Epithelial cell of umbilical artery (primary cell): ENCODE data around the gene CNTNAP3B. TPM values are rescaled to one million over a fixed set of nuclear protein-coding genes. Genes with fewer than 3 reads are reported as not detected.

ENCODE experiments used
- total RNA-seq: library from RNA; depleted of rRNA; stranded (reverse); fragments of >200 nt; gene quantifications from 2 replicates; pipeline ENCODE4 v1.2.3, GENCODE V29; 2014

The CNTNAP3B gene
- total RNA-seq = 29.2 and 37.0 TPM in 2 replicates

DNA sequence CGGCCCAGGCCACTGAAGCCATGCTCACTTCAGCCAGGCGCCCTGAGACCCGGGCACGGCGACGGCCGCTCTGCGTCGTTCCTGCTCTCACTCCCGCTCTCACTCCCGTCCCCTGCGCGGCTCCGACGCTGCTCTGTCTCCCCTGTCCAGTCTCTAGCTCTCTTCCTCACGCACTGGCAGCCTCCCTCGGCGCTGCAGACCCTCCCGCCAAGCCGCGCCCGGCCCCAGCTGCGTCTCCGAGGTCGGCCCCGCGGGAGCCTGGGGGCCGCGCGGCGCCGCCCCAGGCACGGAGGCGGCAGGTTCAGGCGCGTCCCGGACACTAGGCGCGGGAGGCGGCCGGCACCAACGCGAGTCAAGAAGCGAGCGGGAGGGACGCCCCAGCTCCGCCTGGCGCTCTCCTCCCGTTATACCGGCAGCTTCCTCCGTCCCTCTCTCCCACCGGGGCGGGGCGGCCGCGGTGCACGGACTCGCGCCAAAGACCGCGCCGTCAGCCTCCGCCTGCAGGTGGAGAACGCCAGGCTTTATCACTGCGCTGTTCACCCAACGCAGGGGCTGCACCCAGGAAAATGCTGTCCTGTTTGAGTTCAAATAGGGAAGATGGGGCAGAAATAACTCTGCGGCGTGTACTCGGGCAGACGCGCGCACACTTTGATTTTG, at the start of gene CNTNAP3B:
Gene CNTNAP3B (minus strand): TSS at position 354 of the 657 bp plus-strand sequence. CDS start 332 bp downstream, at position 22.

Other genes with a start within 250 kb of the CNTNAP3B start
- not detected in 2 replicates for gene SPATA31A6, start 54.2 kb upstream of the CNTNAP3B start, total RNA-seq